H1 (cell line): ENCODE data around the gene ADCY2. TPM values are rescaled to one million over a fixed set of nuclear protein-coding genes. Genes with fewer than 3 reads are reported as not detected.

Experiments
- CTCF ChIA-PET: fragments of 300-600 bp; sonication (Branson Sonifier 250); formaldehyde crosslinking; loops from one replicate; lab custom pipeline; 2021; ENCODE audit not compliant: partially characterized antibody; lab: Charles Lee
- POLR2A ChIA-PET: fragments of 300-600 bp; sonication (Branson Sonifier 250); formaldehyde crosslinking; loops from one replicate; lab custom pipeline; 2021; ENCODE audit warnings: inconsistent platforms; ENCODE audit not compliant: partially characterized antibody; lab: Charles Lee
- DNase-seq, 2 experiments: peaks; one replicate each; pipeline versions ENCODE4 v3.0.0 to v3.0.0-alpha.2; 2010 to 2022; ENCODE audit warnings: low spot score in 2 of 2, low read depth in 1 of 2, mixed read lengths in 1 of 2
- FAIRE-seq: peaks from 2 replicates; lab custom pipeline; 2011; peaks lifted over from hg19 to GRCh38; lab: Jason Lieb, UNC
- H2AFZ ChIP-seq: 2 replicates; pipeline ENCODE4 v1.8.1; 2012; ENCODE audit warnings: low read length, inconsistent platforms
- H2AK5ac ChIP-seq: 2 replicates; pipeline ENCODE4 v1.6.1; 2013; ENCODE audit warnings: low read depth, low read length
- H2BK120ac ChIP-seq: replicated peaks from 2 replicates; pipeline ENCODE3; 2013; ENCODE audit warnings: low read depth, low read length, inconsistent platforms
- H2BK12ac ChIP-seq: 2 replicates; pipeline ENCODE4 v1.6.1; 2013; ENCODE audit warnings: low read depth, low read length
- H2BK15ac ChIP-seq: 2 replicates; pipeline ENCODE4 v1.6.1; 2013; ENCODE audit warnings: low read length
- H2BK20ac ChIP-seq: 2 replicates; pipeline ENCODE4 v1.6.1; 2013; ENCODE audit warnings: low read length
- H2BK5ac ChIP-seq: 2 replicates; pipeline ENCODE4 v1.6.1; 2013; ENCODE audit warnings: low read depth, low read length
- H3K14ac ChIP-seq: 2 replicates; pipeline ENCODE4 v1.6.1; 2013; ENCODE audit warnings: inconsistent platforms; ENCODE audit not compliant: insufficient read length
- H3K18ac ChIP-seq: 2 replicates; pipeline ENCODE4 v1.6.1; 2013; ENCODE audit warnings: low read length; ENCODE audit errors: extremely low read depth
- H3K23ac ChIP-seq: 2 replicates; pipeline ENCODE4 v1.6.1; 2013; ENCODE audit warnings: inconsistent platforms; ENCODE audit not compliant: insufficient read length
- H3K23me2 ChIP-seq: 2 replicates; pipeline ENCODE4 v1.6.1; 2013; ENCODE audit warnings: low read depth, low read length
- H3K27ac ChIP-seq: 2 replicates; pipeline ENCODE4 v1.6.1; 2011; ENCODE audit warnings: low read depth, low read length, inconsistent platforms
- H3K27me3 ChIP-seq, 4 experiments: replicated peaks in 1 of 4; 1 replicate in 1 of 4; 2 replicates in 3 of 4; pipeline versions ENCODE4 v1.6.1 to v1.8.1; 2011 to 2013; ENCODE audit warnings: low read length in 3 of 4, mild to moderate bottlenecking in 3 of 4, inconsistent platforms in 2 of 4, mixed read lengths in 2 of 4, moderate library complexity in 1 of 4; ENCODE audit not compliant: control insufficient read depth in 3 of 4, insufficient read depth in 3 of 4; ENCODE audit errors: extremely low read depth in 1 of 4
- H3K36me3 ChIP-seq, 4 experiments: 2 replicates each; pipeline versions ENCODE4 v1.6.1 to v1.8.1; 2011 to 2013; ENCODE audit warnings: mild to moderate bottlenecking in 4 of 4, low read length in 3 of 4, moderate library complexity in 2 of 4, control low read depth in 1 of 4, inconsistent platforms in 1 of 4; ENCODE audit not compliant: insufficient read depth in 4 of 4, control insufficient read depth in 2 of 4
- H3K4ac ChIP-seq: replicated peaks from 2 replicates; pipeline ENCODE3; 2013; ENCODE audit warnings: low read length, low read depth, mixed read lengths, inconsistent platforms; ENCODE audit not compliant: insufficient read length
- H3K4me1 ChIP-seq, 4 experiments: replicated peaks in 1 of 4; 1 replicate in 1 of 4; 2 replicates in 3 of 4; pipeline versions ENCODE4 v1.6.1 to v1.8.1; 2011 to 2013; ENCODE audit warnings: low read length in 3 of 4, inconsistent platforms in 2 of 4, mixed read lengths in 1 of 4; ENCODE audit not compliant: insufficient read depth in 4 of 4, control insufficient read depth in 3 of 4
- H3K4me2 ChIP-seq, 2 experiments: 2 replicates each; pipeline versions ENCODE4 v1.6.1 to v1.8.1; 2011 to 2013; ENCODE audit warnings: low read depth in 2 of 2, low read length in 2 of 2, control low read depth in 1 of 2, inconsistent platforms in 1 of 2, mild to moderate bottlenecking in 1 of 2; ENCODE audit not compliant: insufficient read depth in 1 of 2
- H3K4me3 ChIP-seq, 4 experiments: fragments of 200-600, 300-600 bp in 1 of 4; sonication (generic), shearing (Covaris generic), sonication (Bioruptor Twin) in 1 of 4; 2 replicates each; pipeline versions ENCODE4 v1.5.1 to v1.8.1; 2011 to 2016; ENCODE audit warnings: low read length in 4 of 4, low read depth in 3 of 4, control low read depth in 2 of 4, inconsistent platforms in 2 of 4, mild to moderate bottlenecking in 2 of 4, mixed read lengths in 1 of 4, moderate library complexity in 1 of 4; ENCODE audit not compliant: insufficient read depth in 2 of 4; ENCODE audit errors: extremely low read depth in 1 of 4
- H3K56ac ChIP-seq: replicated peaks from 2 replicates; pipeline ENCODE3; 2013; ENCODE audit warnings: low read depth, mild to moderate bottlenecking, mixed read lengths, low read length, inconsistent platforms; ENCODE audit not compliant: insufficient read length
- H3K79me1 ChIP-seq: 2 replicates; pipeline ENCODE4 v1.6.1; 2013; ENCODE audit warnings: low read depth, low read length, control low read depth
- H3K79me2 ChIP-seq, 2 experiments: 2 replicates each; pipeline versions ENCODE4 v1.6.1 to v1.8.1; 2012 to 2013; ENCODE audit warnings: low read length in 2 of 2, mild to moderate bottlenecking in 2 of 2, inconsistent platforms in 1 of 2; ENCODE audit not compliant: insufficient read depth in 2 of 2, control insufficient read depth in 1 of 2
- H3K9ac ChIP-seq, 4 experiments: replicated peaks in 1 of 4; 1 replicate in 1 of 4; 2 replicates in 3 of 4; pipeline versions ENCODE4 v1.6.1 to v1.8.1; 2011 to 2013; ENCODE audit warnings: low read depth in 3 of 4, low read length in 3 of 4, control low read depth in 2 of 4, mild to moderate bottlenecking in 2 of 4, moderate library complexity in 2 of 4, inconsistent platforms in 1 of 4; ENCODE audit errors: extremely low read depth in 1 of 4
- H3K9me3 ChIP-seq, 2 experiments: 2 replicates each; pipeline versions ENCODE4 v1.6.1 to v1.8.1; 2012 to 2013; ENCODE audit warnings: mild to moderate bottlenecking in 2 of 2, moderate library complexity in 2 of 2, control low read depth in 1 of 2, inconsistent platforms in 1 of 2, low read depth in 1 of 2, low read length in 1 of 2, mixed read lengths in 1 of 2; ENCODE audit not compliant: insufficient read depth in 2 of 2
- H4K20me1 ChIP-seq, 2 experiments: replicated peaks in 1 of 2; 2 replicates each; pipeline versions ENCODE3 to v1.8.1; 2011 to 2013; ENCODE audit warnings: inconsistent platforms in 2 of 2, low read length in 2 of 2, mild to moderate bottlenecking in 1 of 2; ENCODE audit not compliant: insufficient read depth in 2 of 2, control insufficient read depth in 1 of 2
- H4K5ac ChIP-seq: 2 replicates; pipeline ENCODE4 v1.6.1; 2013; ENCODE audit warnings: low read length, low read depth, mixed read lengths, inconsistent platforms; ENCODE audit not compliant: insufficient read length
- H4K8ac ChIP-seq: 2 replicates; pipeline ENCODE4 v1.8.0; 2013; ENCODE audit warnings: mild to moderate bottlenecking, moderate library complexity, low read length, inconsistent platforms; ENCODE audit not compliant: insufficient read depth; ENCODE audit errors: extremely low read depth
- H4K91ac ChIP-seq: replicated peaks from 2 replicates; pipeline ENCODE3; 2013; ENCODE audit warnings: low read length, mixed read lengths, inconsistent platforms; ENCODE audit not compliant: insufficient read length
- BCL11A ChIP-seq, 2 experiments: IDR thresholded peaks; one replicate each; pipeline ENCODE4 v1.6.1; 2011; ENCODE audit warnings: low read depth in 2 of 2, low read length in 2 of 2, mild to moderate bottlenecking in 2 of 2
- HDAC6 ChIP-seq: IDR thresholded peaks from one replicate; pipeline ENCODE4 v1.7.1; 2012; ENCODE audit warnings: low read depth, mild to moderate bottlenecking, inconsistent platforms, low read length, moderate library complexity
- SAP30 ChIP-seq: fragments of 300-600 bp; sonication (generic); IDR thresholded peaks from 2 replicates; pipeline ENCODE4 v1.7.1; 2012; ENCODE audit warnings: low read length, moderate library complexity, mild to moderate bottlenecking, inconsistent platforms; ENCODE audit not compliant: insufficient read depth, insufficient replicate concordance
- SIX5 ChIP-seq: IDR thresholded peaks from 2 replicates; pipeline ENCODE4 v1.6.1; 2011; ENCODE audit warnings: mild to moderate bottlenecking, low read depth, low read length
- SP1 ChIP-seq: IDR thresholded peaks from 2 replicates; pipeline ENCODE4 v1.6.1; 2011; ENCODE audit warnings: low read depth, low read length
- TBP ChIP-seq: IDR thresholded peaks from 2 replicates; pipeline ENCODE4 v1.6.1; 2011; ENCODE audit warnings: low read depth, low read length, improper control_type of control experiment
- WGBS, 2 experiments: shearing (Covaris generic) in 1 of 2; methylation state at CpG; one replicate each; pipeline versions ENCODE4 v1.1.6 to v1.1.7; 2013 to 2015; ENCODE audit warnings: low lambda C conversion rate in 2 of 2, mixed read lengths in 2 of 2, inconsistent platforms in 1 of 2, low coverage in 1 of 2, missing lambda C conversion rate in 1 of 2; ENCODE audit not compliant: insufficient replicate concordance in 2 of 2, insufficient coverage in 1 of 2, insufficient read length in 1 of 2; ENCODE audit errors: extremely low coverage in 1 of 2, missing lambda C conversion rate in 1 of 2; 5-methylcytosine and 5-hydroxymethylcytosine counted together
- polyA plus RNA-seq, 7 experiments: library from polyadenylated mRNA; depleted of rRNA in 3 of 7; stranded (reverse) in 5 of 7; unstranded in 2 of 7; fragments of >200 nt in 5 of 7; fragments of 200-250 nt in 2 of 7; gene quantifications; 1 replicate in 5 of 7; 2 replicates in 1 of 7; 4 replicates in 1 of 7; pipeline versions ENCODE4 v1.2.1 to v1.2.3, GENCODE V29; 2011 to 2013; ENCODE audit warnings: missing spikeins in 2 of 7, mixed read lengths in 2 of 7
- total RNA-seq: library from RNA; stranded (reverse); fragmentation: NEBNext Ultra II Directional; extraction: Animal tissue kit (Norgen Biotek cat#: 25700); gene quantifications from 2 replicates; pipeline ENCODE4 v1.2.1, GENCODE V29; 2021
- TF ChIP-seq, protein P1 (sequence below): IDR thresholded peaks from 2 replicates; pipeline ENCODE4 v1.6.1; 2012; ENCODE audit warnings: inconsistent platforms

The ADCY2 gene
- total and polyA plus RNA-seq, 2 of the 8 experiments (the other 6 are each of a cell fraction or from before 2014, with no cell fraction given): 35.8 to 122 TPM

DNA sequence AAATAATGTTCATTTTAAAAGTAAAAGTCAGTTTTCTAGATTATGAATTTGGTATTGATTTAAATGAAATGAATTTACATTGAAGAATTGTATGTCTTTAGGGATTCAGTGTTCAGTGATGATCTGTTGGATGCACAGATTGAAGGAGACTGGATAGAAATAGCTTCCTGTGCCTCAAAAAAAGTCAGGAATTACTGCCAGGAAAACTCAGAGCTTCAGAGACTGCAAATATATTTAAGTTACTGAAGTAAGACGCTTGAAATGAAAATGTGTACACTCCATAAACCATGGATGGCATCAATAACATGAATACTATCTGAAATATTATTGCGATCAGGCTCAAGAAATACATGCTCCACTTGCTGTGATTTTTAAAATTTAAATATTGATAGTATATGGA is 60.3 kb downstream of the ADCY2 start:
- Histone ChIP-seq H3K23me2 (no peaks in the 10 kb centered on the region), H4K8ac (no peak overlapping the region), H3K79me2 (peaks cover 0 to 93% of the 10 kb centered on the region in 2 experiments; a peak in 2 of 4 replicates), H3K36me3 (peaks cover 0 to 5% (median 0%) of the 10 kb centered on the region in 4 experiments; a peak in 3 of 8 replicates), H4K91ac (no peak overlapping the region), H3K4me3 (no peak overlapping the region), H2BK20ac (no peak overlapping the region), H2BK120ac (no peak overlapping the region), H4K20me1 (peaks cover 0 to 1% of the 10 kb centered on the region in 2 experiments), H3K79me1 (peaks cover 8% of the 10 kb centered on the region; the same call in 1 of the 2 replicates), H3K23ac (no peak overlapping the region), H3K4me1 (peaks cover 0 to 3% (median 0%) of the 10 kb centered on the region in 4 experiments; a peak in 3 of 7 replicates), H3K4me2 (no peak overlapping the region), H3K27me3 (no peaks in the 10 kb centered on the region), H2AFZ (no peak overlapping the region), H4K5ac (no peak overlapping the region), H2AK5ac (no peak overlapping the region), H3K27ac (no peak overlapping the region), H3K9ac (no peak overlapping the region), H2BK5ac (no peak overlapping the region), H3K14ac (no peak overlapping the region), H3K4ac (no peak overlapping the region), H3K9me3 (peaks cover 0 to 3% of the 10 kb centered on the region in 2 experiments; a peak in 1 of 4 replicates), H3K18ac (no peak overlapping the region), H2BK15ac (no peak overlapping the region), H2BK12ac (no peak overlapping the region), H3K56ac (no peak overlapping the region)
- no peak for TF ChIP-seq TBP
- TF ChIP-seq SP1: no peak
- no peak for TF ChIP-seq SAP30
- TF ChIP-seq BCL11A (IDR thresholded peaks at IDR 0.05; ENCODE audit: low read depth in 2 of 2, low read length in 2 of 2): no peak
- TF ChIP-seq HDAC6: no peak
- TF ChIP-seq, protein P1, sequence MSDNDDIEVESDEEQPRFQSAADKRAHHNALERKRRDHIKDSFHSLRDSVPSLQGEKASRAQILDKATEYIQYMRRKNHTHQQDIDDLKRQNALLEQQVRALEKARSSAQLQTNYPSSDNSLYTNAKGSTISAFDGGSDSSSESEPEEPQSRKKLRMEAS: no peak
- TF ChIP-seq SIX5: no peak
- 95% methylated on average over 2 of the region's 2 CpGs; no CpG with 5 or more reads in 1 of the 2 experiments for WGBS, 2 experiments
- ChIA-PET CTCF (interaction anchor here (1.0 to 1.3 kb wide), 2 partner anchors 55 to 63 kb away, joined by 3 read pairs; no protein-coding TSS in a partner anchor), POLR2A (no interaction called here)
- no peak for DNase-seq
- FAIRE-seq: no peak
